GM23248 (cell line): ENCODE results near the gene VPS33A. TPM values are rescaled to one million over a fixed set of nuclear protein-coding genes. Genes with fewer than 3 reads are reported as not detected.

Experiments used
- DNase-seq: peaks from one replicate; pipeline ENCODE4 v3.0.0-alpha.2; 2015
- H2AFZ ChIP-seq: fragments of 200-600 bp; sonication (generic); 2 replicates; pipeline ENCODE4 v1.6.1; 2016; ENCODE audit warnings: antibody characterized with exemption
- H3F3A ChIP-seq: fragments of 200-600 bp; sonication (generic); 2 replicates; pipeline ENCODE4 v1.6.1; 2016; ENCODE audit warnings: mild to moderate bottlenecking, antibody characterized with exemption, mixed run types; ENCODE audit not compliant: insufficient read depth
- H3K27ac ChIP-seq: fragments of 200-600 bp; sonication (generic); 2 replicates; pipeline ENCODE4 v1.5.1; 2016; ENCODE audit warnings: mild to moderate bottlenecking
- H3K27me3 ChIP-seq: fragments of 200-600 bp; sonication (generic); replicated peaks from 2 replicates; pipeline ENCODE4 v1.6.1; 2016; ENCODE audit warnings: mild to moderate bottlenecking; ENCODE audit not compliant: insufficient read depth
- H3K36me3 ChIP-seq: fragments of 200-600 bp; sonication (generic); 2 replicates; pipeline ENCODE4 v1.6.1; 2016; ENCODE audit warnings: low read depth, mild to moderate bottlenecking
- H3K4me1 ChIP-seq: fragments of 200-600 bp; sonication (generic); 2 replicates; pipeline ENCODE4 v1.6.1; 2016; ENCODE audit warnings: mild to moderate bottlenecking; ENCODE audit not compliant: insufficient read depth
- H3K4me2 ChIP-seq: fragments of 200-600 bp; sonication (generic); one replicate; pipeline ENCODE4 v1.6.1; 2016; ENCODE audit warnings: mild to moderate bottlenecking; ENCODE audit not compliant: unreplicated experiment
- H3K4me3 ChIP-seq: fragments of 200-600 bp; sonication (generic); 2 replicates; pipeline ENCODE4 v1.5.1; 2016; ENCODE audit warnings: mild to moderate bottlenecking
- H3K79me2 ChIP-seq: fragments of 200-600 bp; sonication (generic); 2 replicates; pipeline ENCODE4 v1.6.1; 2016; ENCODE audit warnings: mild to moderate bottlenecking; ENCODE audit not compliant: insufficient read depth
- H3K9ac ChIP-seq: fragments of 200-600 bp; sonication (generic); 2 replicates; pipeline ENCODE4 v1.6.1; 2016; ENCODE audit warnings: mild to moderate bottlenecking
- H3K9me2 ChIP-seq: fragments of 200-600 bp; sonication (generic); 2 replicates; pipeline ENCODE4 v1.6.1; 2016; ENCODE audit warnings: mixed run types, mild to moderate bottlenecking, moderate library complexity; ENCODE audit not compliant: insufficient read depth
- H3K9me3 ChIP-seq: fragments of 200-600 bp; sonication (generic); one replicate; pipeline ENCODE4 v1.6.1; 2017; ENCODE audit warnings: low read depth
- H4K20me1 ChIP-seq: fragments of 200-600 bp; sonication (generic); 2 replicates; pipeline ENCODE4 v1.6.0; 2016; ENCODE audit not compliant: insufficient read depth
- EZH2 ChIP-seq: fragments of 200-600 bp; sonication (generic); IDR thresholded peaks from 2 replicates; pipeline ENCODE4 v1.6.1; 2018; ENCODE audit warnings: antibody characterized with exemption, mild to moderate bottlenecking; ENCODE audit not compliant: insufficient read depth, poor library complexity, severe bottlenecking
- EZH2phosphoT487 ChIP-seq: fragments of 200-600 bp; sonication (generic); IDR thresholded peaks from 2 replicates; pipeline ENCODE4 v1.6.1; 2018; ENCODE audit warnings: antibody characterized with exemption, moderate library complexity, mild to moderate bottlenecking, low read depth; ENCODE audit not compliant: insufficient read depth
- WGBS, 2 experiments: methylation state at CpG; one replicate each; pipeline ENCODE4 v1.1.6; 2015 to 2017; ENCODE audit warnings: low lambda C conversion rate in 2 of 2, low coverage in 1 of 2; ENCODE audit errors: missing lambda C conversion rate in 2 of 2; 5-methylcytosine and 5-hydroxymethylcytosine counted together
- in situ Hi-C: fragments of 300-500 bp; cut with MboI; formaldehyde crosslinking; loops from 2 replicates; pipeline ENCODE4 v1.15.0; 2020
- polyA plus RNA-seq: library from polyadenylated mRNA; unstranded; fragments of >200 nt; fragmentation: Nextera tagmentation; extraction: Ambion mirVana; gene quantifications from 2 replicates; pipeline ENCODE4 v1.2.1, GENCODE V29; 2016
- small RNA-seq: library from RNA; depleted of rRNA; stranded (forward); fragments of <200 nt; gene quantifications from one replicate; pipeline ENCODE3, GENCODE V24; 2014; ENCODE audit warnings: low read depth, low replicate concordance
- total RNA-seq: library from RNA; depleted of rRNA; stranded (reverse); fragments of >200 nt; shearing (Covaris generic); gene quantifications from 2 replicates; pipeline ENCODE4 v1.2.3, GENCODE V29; 2014; rRNA removed

Gene VPS33A
- total and polyA plus RNA-seq, 2 experiments from 2014 or later: 16.0 to 16.2 TPM

- peaks cover 4% of the 10 kb centered on the region; the same call in 1 of the 2 replicates for H3K4me1 ChIP-seq
- H3K9me2 ChIP-seq: no peaks in the 10 kb centered on the region
- H3K4me2 ChIP-seq: no peak overlapping the region
- H3K9ac ChIP-seq: no peak overlapping the region
- H3K27ac ChIP-seq: no peak overlapping the region
- no peaks in the 10 kb centered on the region for H4K20me1 ChIP-seq
- no peak for TF ChIP-seq EZH2phosphoT487
- TF ChIP-seq EZH2: no peak
- H3F3A ChIP-seq: peaks cover 8% of the 10 kb centered on the region
- in situ Hi-C loops: no loop called here
- H3K4me3 ChIP-seq: no peak overlapping the region
- no peaks in the 10 kb centered on the region for H3K27me3 ChIP-seq
- no peak overlapping the region for H2AFZ ChIP-seq
- no peaks in the 10 kb centered on the region for H3K36me3 ChIP-seq
- 88 to 90% methylated on average over 18 of the region's 18 CpGs for WGBS, 2 experiments
- DNase-seq: no peak
- H3K9me3 ChIP-seq: no peaks in the 10 kb centered on the region
- H3K79me2 ChIP-seq: no peaks in the 10 kb centered on the region
Measured at GRCh38 chr12:122184517-122184916, 81.8 kb downstream of the VPS33A start.

- Histone ChIP-seq H3K27me3 (no peaks in the 10 kb centered on the region), H3K4me3 (peak overlapping the region; percentile 68; the same call in 1 of the 2 replicates), H3K4me2 (peak overlapping the region; percentile 63), H4K20me1 (no peaks in the 10 kb centered on the region), H3K9ac (peak overlapping the region; percentile 70), H3K9me3 (no peaks in the 10 kb centered on the region), H3K27ac (no peak overlapping the region), H2AFZ (peak overlapping the region; percentile 80), H3K79me2 (no peaks in the 10 kb centered on the region), H3F3A (peaks cover 8% of the 10 kb centered on the region), H3K9me2 (no peaks in the 10 kb centered on the region), H3K36me3 (no peaks in the 10 kb centered on the region), H3K4me1 (peaks cover 4% of the 10 kb centered on the region; the same call in 1 of the 2 replicates)
- TF ChIP-seq EZH2phosphoT487 (no peak), EZH2 (no peak)
- WGBS, 2 experiments: 71 to 80% methylated on average over 10 of the region's 10 CpGs
- in situ Hi-C loops: no loop called here
- DNase-seq: no peak
Measured at GRCh38 chr12:122183588-122183940, 82.7 kb downstream of the VPS33A start.

GRCh38 chr12:122182887-122183587, 83.3 kb downstream of the VPS33A start, which contains the start of gene LRRC43:
LRRC43 (plus strand) TSS chr12:122183123; CDS start chr12:122183145, 22 bp downstream.
- 5 to 6% methylated on average over 44 to 51 of the region's 63 CpGs for WGBS, 2 experiments
- Histone ChIP-seq H3K9me2 (no peaks in the 10 kb centered on the region), H3F3A (peaks cover 8% of the 10 kb centered on the region), H3K4me2 (peak within 1 kb of the TSS; percentile 63), H3K36me3 (no peaks in the 10 kb centered on the region), H3K9me3 (no peaks in the 10 kb centered on the region), H3K27ac (no peak within 1 kb of the TSS), H3K79me2 (no peaks in the 10 kb centered on the region), H4K20me1 (no peaks in the 10 kb centered on the region), H3K4me1 (peaks cover 4% of the 10 kb centered on the region; the same call in 1 of the 2 replicates), H3K27me3 (no peaks in the 10 kb centered on the region), H3K4me3 (peak within 1 kb of the TSS; percentile 68), H3K9ac (peak within 1 kb of the TSS; percentile 70), H2AFZ (peak within 1 kb of the TSS; percentile 80)
- in situ Hi-C loops: no loop called here
- TF ChIP-seq EZH2 (no peak), EZH2phosphoT487 (no peak)
- DNase-seq: peak; percentile 64

Small RNAs within 50 kb of the gene (small RNA-seq; reads per million reads assigned to genes)
- gene DIABLO: 1.4 reads per million, percentile 56 among the genes with 10 or more reads in this experiment

Other genes starting within 250 kb of the VPS33A start
- 3.4 and 4.2 TPM in 2 replicates for gene BCL7A, start 244.6 kb downstream of the VPS33A start, total RNA-seq
- gene BCL7A, start 244.6 kb downstream of the VPS33A start, polyA plus RNA-seq: 2.7 and 3.0 TPM in 2 replicates
- 6.4 and 7.1 TPM in 2 replicates for gene MLXIP, start 187.7 kb downstream of the VPS33A start, total RNA-seq
- 7.4 and 7.5 TPM in 2 replicates for gene MLXIP, start 187.7 kb downstream of the VPS33A start, polyA plus RNA-seq
- gene IL31, start 92.3 kb downstream of the VPS33A start, total RNA-seq: not detected in 2 replicates
- gene IL31, start 92.3 kb downstream of the VPS33A start, polyA plus RNA-seq: not detected in 2 replicates
- gene LRRC43, start 83.4 kb downstream of the VPS33A start, total RNA-seq: 6.4 TPM in 1 of 2 replicates, not detected in the other
- 1.5 and 1.9 TPM in 2 replicates for gene LRRC43, start 83.4 kb downstream of the VPS33A start, polyA plus RNA-seq
- gene B3GNT4, start 62.8 kb downstream of the VPS33A start, total RNA-seq: 0.22 TPM in 1 of 2 replicates, not detected in the other
- gene B3GNT4, start 62.8 kb downstream of the VPS33A start, polyA plus RNA-seq: 0.40 and 0.82 TPM in 2 replicates
- gene DIABLO, start 40.4 kb downstream of the VPS33A start, total RNA-seq: 45.4 and 50.6 TPM in 2 replicates
- gene DIABLO, start 40.4 kb downstream of the VPS33A start, polyA plus RNA-seq: 66.0 and 67.6 TPM in 2 replicates
- 52.5 and 61.7 TPM in 2 replicates for gene CLIP1, start 156.2 kb upstream of the VPS33A start, total RNA-seq
- 74.5 and 77.8 TPM in 2 replicates for gene CLIP1, start 156.2 kb upstream of the VPS33A start, polyA plus RNA-seq
- 12.3 and 13.2 TPM in 2 replicates for gene ZCCHC8, start 234.4 kb upstream of the VPS33A start, total RNA-seq
- 13.6 and 14.3 TPM in 2 replicates for gene ZCCHC8, start 234.4 kb upstream of the VPS33A start, polyA plus RNA-seq